Testis (tissue), 2 donors: ENCODE measurements around the gene OR4C15.

Experiments
- CTCF ChIP-seq, 3 experiments: fragments of 450-650 bp in 2 of 3; fragments of 200-600 bp in 1 of 3; sonication (generic) in 1 of 3; IDR thresholded peaks; one replicate each; pipeline ENCODE4 v1.5.1; 2016 to 2019; ENCODE audit warnings: antibody characterized with exemption in 3 of 3, mild to moderate bottlenecking in 2 of 3, moderate library complexity in 1 of 3
- POLR2A ChIP-seq: fragments of 450-650 bp; IDR thresholded peaks from one replicate; pipeline ENCODE4 v1.6.1; 2017; ENCODE audit warnings: antibody characterized with exemption, mild to moderate bottlenecking, moderate library complexity

GRCh38 chr11:55571828-55572227, 17.6 kb downstream of the OR4C15 start, which contains the start of gene OR4C16:
- TF ChIP-seq CTCF (IDR thresholded peaks at IDR 0.05): no peak
- no peak for TF ChIP-seq POLR2A
